ENCODE measurements around the gene DCAF15. TPM values are rescaled to one million over a fixed set of nuclear protein-coding genes. Genes with fewer than 3 reads are reported as not detected.

Gene DCAF15
- total RNA-seq, 1 donor = 13.4 TPM

DNA sequence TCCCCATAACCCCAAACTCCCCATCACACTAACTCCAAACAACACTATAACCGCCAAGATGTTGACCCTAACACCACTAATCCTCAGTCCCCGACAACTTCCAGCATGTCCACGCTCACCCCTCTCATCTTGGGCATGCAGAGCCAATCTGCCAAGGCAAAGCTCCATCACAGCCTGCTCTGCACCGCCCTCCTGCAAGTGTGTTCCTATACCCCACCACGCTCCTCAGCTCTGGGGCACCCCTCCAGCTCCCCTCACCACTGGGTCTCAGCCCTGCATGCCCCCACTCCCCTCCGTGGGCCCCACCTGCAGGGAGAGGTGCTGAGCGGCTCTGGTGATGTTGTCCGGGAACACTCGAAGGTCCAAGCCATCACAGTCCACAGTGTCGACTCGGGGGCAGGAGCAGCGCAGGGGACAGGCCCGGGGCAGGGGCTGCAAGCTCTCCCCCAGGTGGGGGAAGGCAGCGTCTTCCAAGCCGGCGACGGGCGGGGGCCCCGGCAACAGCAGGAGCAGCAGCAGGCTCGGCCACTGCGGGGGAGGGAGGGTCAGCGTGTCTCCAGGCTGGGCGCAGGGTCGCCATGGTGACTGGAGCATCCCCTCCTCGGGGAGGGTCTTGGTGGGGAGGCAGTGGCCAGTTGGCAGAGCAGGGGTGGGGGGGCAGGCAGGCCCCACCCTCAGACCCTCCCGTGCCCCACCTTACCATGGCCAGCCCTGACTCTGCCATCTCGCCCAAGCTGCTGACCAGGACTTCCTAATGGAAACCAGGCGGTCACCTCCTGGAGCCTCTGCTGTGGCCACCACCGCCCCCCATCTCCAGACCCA, 14.6 kb upstream of the DCAF15 start:
- TF ChIP-seq, protein P1, sequence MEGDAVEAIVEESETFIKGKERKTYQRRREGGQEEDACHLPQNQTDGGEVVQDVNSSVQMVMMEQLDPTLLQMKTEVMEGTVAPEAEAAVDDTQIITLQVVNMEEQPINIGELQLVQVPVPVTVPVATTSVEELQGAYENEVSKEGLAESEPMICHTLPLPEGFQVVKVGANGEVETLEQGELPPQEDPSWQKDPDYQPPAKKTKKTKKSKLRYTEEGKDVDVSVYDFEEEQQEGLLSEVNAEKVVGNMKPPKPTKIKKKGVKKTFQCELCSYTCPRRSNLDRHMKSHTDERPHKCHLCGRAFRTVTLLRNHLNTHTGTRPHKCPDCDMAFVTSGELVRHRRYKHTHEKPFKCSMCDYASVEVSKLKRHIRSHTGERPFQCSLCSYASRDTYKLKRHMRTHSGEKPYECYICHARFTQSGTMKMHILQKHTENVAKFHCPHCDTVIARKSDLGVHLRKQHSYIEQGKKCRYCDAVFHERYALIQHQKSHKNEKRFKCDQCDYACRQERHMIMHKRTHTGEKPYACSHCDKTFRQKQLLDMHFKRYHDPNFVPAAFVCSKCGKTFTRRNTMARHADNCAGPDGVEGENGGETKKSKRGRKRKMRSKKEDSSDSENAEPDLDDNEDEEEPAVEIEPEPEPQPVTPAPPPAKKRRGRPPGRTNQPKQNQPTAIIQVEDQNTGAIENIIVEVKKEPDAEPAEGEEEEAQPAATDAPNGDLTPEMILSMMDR (IDR thresholded peaks at IDR 0.05; ENCODE audit: insufficient read depth, low read depth, low read length) = no peak
- peak overlapping the region; percentile 71 for H3K4me3 ChIP-seq (ENCODE audit: low read depth, low read length)
- DNase-seq (ENCODE audit: low read depth) = no peak

- TF ChIP-seq, protein P1 (IDR thresholded peaks at IDR 0.05; ENCODE audit: insufficient read depth, low read depth, low read length) = peak; percentile 4
- DNase-seq (ENCODE audit: low read depth) = peak; percentile 78
- peak within 1 kb of the TSS; percentile 71 for H3K4me3 ChIP-seq (ENCODE audit: low read depth, low read length)
These were observed 13.8 kb upstream of the DCAF15 start, which contains the start of gene PODNL1 for GRCh38 chr19:13938301-13939064. PODNL1 (minus strand) TSS chr19:13938417; CDS start chr19:13938181, 236 bp downstream.

GRCh38 chr19:13942023-13942684, 10.2 kb upstream of the DCAF15 start:
- H3K4me3 ChIP-seq (ENCODE audit: low read depth, low read length) = no peak overlapping the region
- TF ChIP-seq, protein P1 (IDR thresholded peaks at IDR 0.05; ENCODE audit: insufficient read depth, low read depth, low read length) = no peak
- DNase-seq (ENCODE audit: low read depth) = no peak

DNA sequence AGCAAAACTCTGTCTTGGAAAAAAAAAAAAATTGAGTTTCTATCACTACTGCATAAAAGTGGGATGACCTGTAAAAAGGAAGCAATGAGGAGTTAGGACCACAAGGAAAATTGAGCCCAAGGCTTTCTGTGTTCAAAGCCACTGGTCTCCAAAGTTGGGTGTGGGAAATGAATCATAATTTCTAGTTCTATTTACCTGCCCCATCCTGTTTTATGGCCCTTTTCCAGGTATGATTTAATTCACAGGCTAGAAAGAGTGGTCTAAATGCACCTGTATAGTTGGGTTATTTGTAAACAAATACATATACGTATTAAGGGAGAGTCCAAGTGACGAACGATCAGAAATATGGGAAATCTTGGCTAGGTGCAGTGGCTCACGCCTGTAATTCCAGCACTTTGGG, 5.9 kb upstream of the DCAF15 start:
- TF ChIP-seq, protein P1 (IDR thresholded peaks at IDR 0.05; ENCODE audit: insufficient read depth, low read depth, low read length) = no peak
- no peak for DNase-seq (ENCODE audit: low read depth)
- no peak overlapping the region for H3K4me3 ChIP-seq (ENCODE audit: low read depth, low read length)

GRCh38 chr19:13951043-13951442, 1.3 kb upstream of the DCAF15 start:
- DNase-seq (ENCODE audit: low read depth) = no peak
- TF ChIP-seq, protein P1 (IDR thresholded peaks at IDR 0.05; ENCODE audit: insufficient read depth, low read depth, low read length) = no peak
- H3K4me3 ChIP-seq (ENCODE audit: low read depth, low read length) = no peak overlapping the region

DNA sequence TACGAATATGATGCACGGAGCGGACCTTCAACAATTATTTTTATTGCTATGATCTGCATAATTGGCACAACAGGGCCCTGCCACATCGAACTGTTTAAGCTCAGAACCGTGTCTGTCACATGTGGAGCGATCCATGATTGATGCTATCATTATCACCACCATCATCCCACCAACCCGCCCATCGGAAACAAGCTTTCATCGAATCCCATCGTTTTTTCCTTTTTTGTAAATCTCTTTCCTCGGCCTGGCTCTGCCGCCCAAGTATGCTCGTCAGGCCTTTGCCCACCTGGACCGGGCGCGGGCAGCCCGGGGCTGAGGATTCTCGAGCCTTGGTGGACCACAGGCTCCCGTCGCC, 533 bp upstream of the DCAF15 start:
- peak overlapping the region; percentile 52 for H3K4me3 ChIP-seq (ENCODE audit: low read depth, low read length)
- DNase-seq (ENCODE audit: low read depth) = no peak
- TF ChIP-seq, protein P1 (IDR thresholded peaks at IDR 0.05; ENCODE audit: insufficient read depth, low read depth, low read length) = no peak

Measured in fibroblast of villous mesenchyme (primary cell).